Spleen (tissue), 11 donors: ENCODE data around the gene JAKMIP1. TPM values are rescaled to one million over a fixed set of nuclear protein-coding genes. Genes with fewer than 3 reads are reported as not detected.

Experiments
- DNase-seq: peaks from one replicate; pipeline ENCODE4 v3.0.0-alpha.2; 2020
- H3K27ac ChIP-seq, 8 donors: fragments of 200-600 bp; sonication (generic) in 7 of 8; 1 replicate in 4 of 8; 2 replicates in 4 of 8; pipeline versions ENCODE4 v1.5.0 to v1.8.0; 2016 to 2021; ENCODE audit warnings: inconsistent platforms in 4 of 8, mild to moderate bottlenecking in 4 of 8, moderate library complexity in 1 of 8
- H3K27me3 ChIP-seq, 7 donors: fragments of 200-600 bp; sonication (generic) in 6 of 7; replicated peaks in 1 of 7; 1 replicate in 4 of 7; 2 replicates in 3 of 7; pipeline versions ENCODE4 v1.5.0 to v1.8.0; 2016 to 2021; ENCODE audit warnings: inconsistent platforms in 3 of 7, mild to moderate bottlenecking in 1 of 7
- H3K36me3 ChIP-seq, 6 donors: fragments of 200-600 bp; sonication (generic) in 5 of 6; 1 replicate in 4 of 6; 2 replicates in 2 of 6; pipeline versions ENCODE4 v1.5.0 to v1.8.0; 2016 to 2021; ENCODE audit warnings: inconsistent platforms in 2 of 6
- H3K4me1 ChIP-seq, 6 donors: fragments of 200-600 bp; sonication (generic) in 5 of 6; 1 replicate in 3 of 6; 2 replicates in 3 of 6; pipeline versions ENCODE4 v1.5.0 to v1.8.0; 2016 to 2021; ENCODE audit warnings: inconsistent platforms in 3 of 6
- H3K4me3 ChIP-seq, 8 donors: fragments of 200-600 bp; sonication (generic) in 7 of 8; 1 replicate in 4 of 8; 2 replicates in 4 of 8; pipeline versions ENCODE4 v1.5.0 to v1.8.0; 2016 to 2021; ENCODE audit warnings: inconsistent platforms in 4 of 8, mild to moderate bottlenecking in 4 of 8, moderate library complexity in 2 of 8
- H3K9me3 ChIP-seq, 8 donors: fragments of 200-600 bp; sonication (generic) in 7 of 8; 1 replicate in 4 of 8; 2 replicates in 4 of 8; pipeline versions ENCODE4 v1.5.0 to v1.8.0; 2016 to 2021; ENCODE audit warnings: inconsistent platforms in 4 of 8
- CTCF ChIP-seq, 11 experiments: fragments of 200-600 bp in 7 of 11; fragments of 450-650 bp in 4 of 11; sonication (generic) in 4 of 11; IDR thresholded peaks in 8 of 11; conservative IDR thresholded peaks in 3 of 11; 1 replicate in 7 of 11; 2 replicates in 4 of 11; pipeline versions ENCODE4 v1.4.0 to v1.8.0; 2016 to 2021; ENCODE audit warnings: antibody characterized with exemption in 11 of 11, inconsistent platforms in 4 of 11, mild to moderate bottlenecking in 1 of 11
- POLR2A ChIP-seq, 3 donors: fragments of 450-650 bp; IDR thresholded peaks; one replicate each; pipeline ENCODE4 v1.5.1; 2017; ENCODE audit warnings: antibody characterized with exemption in 3 of 3, mild to moderate bottlenecking in 1 of 3
- POLR2AphosphoS5 ChIP-seq, 3 donors: sonication (generic); formaldehyde crosslinking; IDR thresholded peaks; one replicate each; pipeline ENCODE4 v1.5.1; 2017; ENCODE audit warnings: antibody characterized with exemption in 3 of 3
- WGBS, 5 donors: extraction: QIAGEN DNeasy Blood & Tissue Kit in 3 of 5; methylation state at CpG; one replicate each; pipeline versions ENCODE4 v1.1.5 to v1.1.7; 2013 to 2018; 5-methylcytosine and 5-hydroxymethylcytosine counted together
- intact Hi-C: fragments of 100-400 bp; cut with DNase I; formaldehyde crosslinking; loops from one replicate; pipeline ENCODE4 v1.15.0; 2023; ENCODE audit warnings: low total_unique reads
- polyA plus RNA-seq, 3 donors: library from polyadenylated mRNA; stranded (reverse); fragments of 200-250 nt; gene quantifications; one replicate each; pipeline ENCODE4 v1.2.1, GENCODE V29; 2013
- total RNA-seq, 7 donors: library from RNA; depleted of rRNA in 3 of 7; stranded (reverse); fragments of >200 nt in 3 of 7; fragmentation: NEBNext Ultra II Directional in 4 of 7; extraction: Animal tissue kit (Norgen Biotek cat#: 25700) in 4 of 7; gene quantifications; one replicate each; pipeline versions ENCODE4 v1.1.0 to v1.2.1, GENCODE V29; 2016 to 2021
- donor health status: healthy with polysubstance abuse.
- donor health status: DM: no; HTN: no; CAD: no; lungs with moderate emphysema.
- donor health status: DM: no; HTN: no; CAD: no.
- donor health status: Bipolar disorder and iron deficiency.
- donor health status: healthy.
- donor health status: DM: no; HTN: no; CAD: no.
- donor health status: DM: yes; HTN: yes; CAD: no.

The JAKMIP1 gene
- total and polyA plus RNA-seq, 10 donors: 0.37 to 8.7 (median 2.6) TPM

DNA sequence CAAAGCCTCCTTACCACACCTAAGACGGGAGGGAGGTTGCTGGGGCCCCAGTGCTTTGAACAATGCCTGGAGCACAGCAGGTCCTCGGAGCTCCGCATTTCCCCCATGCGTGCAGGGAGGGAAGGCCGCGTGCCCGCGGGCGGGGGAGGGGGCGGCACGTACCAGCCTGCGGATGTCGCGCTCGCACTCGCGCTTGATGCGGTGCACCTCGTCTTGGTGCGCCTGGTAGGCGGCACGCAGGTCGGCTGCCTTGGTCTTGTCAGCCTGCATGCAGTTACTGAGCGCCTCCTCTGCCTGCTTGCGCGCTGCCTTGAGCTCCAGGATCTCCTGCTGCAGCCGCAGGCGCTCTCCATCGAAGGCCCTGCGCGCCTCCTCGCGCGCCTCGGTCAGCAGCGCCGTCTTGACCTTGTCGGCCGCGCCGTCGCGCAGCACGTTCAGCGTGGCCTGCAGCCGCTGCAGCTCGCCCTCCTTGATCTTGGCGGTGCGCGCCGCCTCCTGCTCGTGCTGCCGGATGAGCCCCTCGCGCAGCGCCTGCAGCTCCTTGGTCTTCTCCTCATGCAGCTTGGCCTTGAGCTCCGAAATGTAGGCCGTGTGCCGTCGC, 94.9 kb downstream of the JAKMIP1 start:
- intact Hi-C loops: no loop called here
- H3K36me3 ChIP-seq: peaks cover 0 to 11% (median 0%) of the 10 kb centered on the region in 6 donors
- no peak for TF ChIP-seq POLR2A (IDR thresholded peaks at IDR 0.05)
- no peak for TF ChIP-seq POLR2AphosphoS5 (IDR thresholded peaks at IDR 0.05)
- TF ChIP-seq CTCF (IDR thresholded peaks at IDR 0.05 in 8 of 11, conservative IDR thresholded peaks at IDR 0.05 in 3 of 11): no peak
- H3K4me1 ChIP-seq: no peaks in the 10 kb centered on the region
- H3K27me3 ChIP-seq: peaks cover 0 to 42% (median 4%) of the 10 kb centered on the region in 7 donors
- peaks cover 0 to 17% (median 0%) of the 10 kb centered on the region in 8 donors for H3K9me3 ChIP-seq
- DNase-seq: no peak
- WGBS, 5 donors: 46 to 77% (median 58%) methylated on average over 50 to 60 of the region's 60 CpGs
- H3K27ac ChIP-seq: no peak overlapping the region
- H3K4me3 ChIP-seq: no peak overlapping the region

- H3K9me3 ChIP-seq: peaks cover 0 to 17% (median 0%) of the 10 kb centered on the region in 8 donors
- H3K27ac ChIP-seq: no peak overlapping the region
- DNase-seq: no peak
- 59 to 70% (median 60%) methylated on average over 7 of the region's 7 CpGs for WGBS, 5 donors
- no peak overlapping the region for H3K4me3 ChIP-seq
- H3K36me3 ChIP-seq: peaks cover 0 to 11% (median 0%) of the 10 kb centered on the region in 6 donors
- peaks cover 0 to 38% (median 4%) of the 10 kb centered on the region in 7 donors for H3K27me3 ChIP-seq
- no peaks in the 10 kb centered on the region for H3K4me1 ChIP-seq
- TF ChIP-seq POLR2AphosphoS5 (IDR thresholded peaks at IDR 0.05) (no peak), POLR2A (IDR thresholded peaks at IDR 0.05) (no peak), CTCF (IDR thresholded peaks at IDR 0.05 in 8 of 11, conservative IDR thresholded peaks at IDR 0.05 in 3 of 11) (no peak)
- intact Hi-C loops: no loop called here
Observed at GRCh38 chr4:6104541-6105130, 95.7 kb downstream of the JAKMIP1 start.

DNA sequence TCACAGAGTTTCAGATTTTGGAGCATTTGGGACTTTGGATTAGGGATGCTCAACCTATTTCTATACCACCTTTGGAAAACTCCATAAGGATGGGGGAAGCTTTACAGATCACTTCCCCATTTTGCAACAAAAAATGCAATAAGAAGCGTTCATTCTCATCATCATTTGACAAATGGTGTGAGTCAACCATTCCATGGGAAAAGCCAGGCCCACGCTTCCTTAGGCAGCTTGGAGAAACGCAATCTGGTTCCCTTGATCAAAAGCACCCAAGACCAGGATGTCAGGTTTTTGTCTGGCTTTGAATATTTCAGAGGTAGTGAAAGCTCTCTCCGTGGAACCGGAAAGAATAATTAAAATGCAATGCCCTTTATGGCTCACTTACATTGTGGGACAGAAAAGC, 102.8 kb downstream of the JAKMIP1 start:
- Histone ChIP-seq H3K4me1 (no peaks in the 10 kb centered on the region), H3K27me3 (peaks cover 0 to 14% (median 0%) of the 10 kb centered on the region in 7 donors), H3K27ac (no peak overlapping the region), H3K9me3 (peaks cover 0 to 7% (median 0%) of the 10 kb centered on the region in 8 donors), H3K36me3 (no peaks in the 10 kb centered on the region), H3K4me3 (no peak overlapping the region)
- TF ChIP-seq POLR2A (IDR thresholded peaks at IDR 0.05): no peak
- intact Hi-C loops: no loop called here
- no peak for DNase-seq
- WGBS, 5 donors: 80 to 92% (median 87%) methylated on average over 5 of the region's 5 CpGs

GRCh38 chr4:6095897-6096296, 104.5 kb downstream of the JAKMIP1 start:
- Histone ChIP-seq H3K9me3 (peaks cover 0 to 3% (median 0%) of the 10 kb centered on the region in 8 donors), H3K27ac (no peak overlapping the region), H3K27me3 (peaks cover 0 to 20% (median 0%) of the 10 kb centered on the region in 7 donors), H3K36me3 (no peaks in the 10 kb centered on the region), H3K4me3 (no peak overlapping the region), H3K4me1 (no peaks in the 10 kb centered on the region)
- intact Hi-C loops: no loop called here
- 86 to 93% (median 89%) methylated on average over 6 of the region's 6 CpGs for WGBS, 5 donors
- no peak for DNase-seq
- TF ChIP-seq POLR2AphosphoS5 (IDR thresholded peaks at IDR 0.05) (no peak), CTCF (IDR thresholded peaks at IDR 0.05 in 8 of 11, conservative IDR thresholded peaks at IDR 0.05 in 3 of 11) (no peak), POLR2A (IDR thresholded peaks at IDR 0.05) (no peak)
